Muscle of leg (tissue), 11 donors: ENCODE data around the gene CSTF1. TPM values are rescaled to one million over a fixed set of nuclear protein-coding genes. Genes with fewer than 3 reads are reported as not detected.

ENCODE experiments used
- DNase-seq: peaks from one replicate; pipeline ENCODE4 v3.0.0; 2013
- H3K27ac ChIP-seq: one replicate; pipeline ENCODE4 v1.5.1; 2013; ENCODE audit warnings: mild to moderate bottlenecking, low read length, control low read depth
- H3K27me3 ChIP-seq: one replicate; pipeline ENCODE4 v1.6.1; 2013; ENCODE audit warnings: low read length; ENCODE audit not compliant: control insufficient read depth, insufficient read depth
- H3K36me3 ChIP-seq: one replicate; pipeline ENCODE4 v1.6.1; 2013; ENCODE audit warnings: low read length; ENCODE audit not compliant: control insufficient read depth, insufficient read depth
- H3K4me1 ChIP-seq: one replicate; pipeline ENCODE4 v1.6.1; 2013; ENCODE audit warnings: low read length; ENCODE audit not compliant: control insufficient read depth, insufficient read depth
- H3K4me3 ChIP-seq: one replicate; pipeline ENCODE4 v1.5.1; 2013; ENCODE audit warnings: low read length, control low read depth
- H3K9me3 ChIP-seq: replicated peaks from 2 replicates; pipeline ENCODE4 v1.6.1; 2013; ENCODE audit warnings: low read depth, low read length; ENCODE audit not compliant: control insufficient read depth
- WGBS: methylation state at CpG from one replicate; pipeline ENCODE4 v1.1.5; 2013; ENCODE audit warnings: missing lambda C conversion rate; ENCODE audit not compliant: insufficient coverage; 5-methylcytosine and 5-hydroxymethylcytosine counted together
- polyA plus RNA-seq, 8 donors: library from polyadenylated mRNA; unstranded; fragments of 120-200 nt; gene quantifications; one replicate each; pipeline versions ENCODE4 v1.2.1 to v1.2.3, GENCODE V29; 2013; ENCODE audit warnings: inconsistent platforms in 1 of 8, low replicate concordance in 1 of 8; ENCODE audit not compliant: insufficient read length in 8 of 8, insufficient read depth in 1 of 8
- total RNA-seq: library from RNA; stranded (reverse); fragments of 120-200 nt; gene quantifications from one replicate; pipeline ENCODE4 v1.2.4, GENCODE V29; 2013

CSTF1 gene
- total and polyA plus RNA-seq, 9 donors: 23.6 to 31.3 (median 28.1) TPM

DNA sequence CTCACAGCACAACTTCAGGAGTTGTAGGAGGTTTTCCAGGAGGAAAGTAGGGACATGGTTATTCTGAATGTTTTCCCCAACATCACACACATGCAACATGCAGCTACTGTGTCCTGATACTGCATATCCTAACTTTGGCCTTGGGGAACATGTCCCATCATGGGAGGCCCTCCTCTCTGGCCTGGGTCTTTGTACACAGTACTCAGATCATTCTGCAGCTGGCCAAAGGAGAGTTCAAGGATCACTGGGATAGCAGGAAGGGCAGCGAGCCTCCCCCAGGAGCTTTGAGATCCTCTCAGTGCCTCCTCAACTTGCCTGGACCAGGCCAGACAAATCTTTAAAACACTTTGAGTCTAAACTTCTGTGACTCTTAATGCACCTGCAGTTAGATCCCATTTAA is 32.5 kb downstream of the CSTF1 start:
- H3K9me3 ChIP-seq: no peaks in the 10 kb centered on the region
- H3K4me1 ChIP-seq: peaks cover 25% of the 10 kb centered on the region
- no peaks in the 10 kb centered on the region for H3K36me3 ChIP-seq
- no peaks in the 10 kb centered on the region for H3K27me3 ChIP-seq
- H3K27ac ChIP-seq: peak overlapping the region; percentile 3
- DNase-seq: no peak
- 100% methylated on average over 1 of the region's 1 CpG for WGBS
- no peak overlapping the region for H3K4me3 ChIP-seq

DNA sequence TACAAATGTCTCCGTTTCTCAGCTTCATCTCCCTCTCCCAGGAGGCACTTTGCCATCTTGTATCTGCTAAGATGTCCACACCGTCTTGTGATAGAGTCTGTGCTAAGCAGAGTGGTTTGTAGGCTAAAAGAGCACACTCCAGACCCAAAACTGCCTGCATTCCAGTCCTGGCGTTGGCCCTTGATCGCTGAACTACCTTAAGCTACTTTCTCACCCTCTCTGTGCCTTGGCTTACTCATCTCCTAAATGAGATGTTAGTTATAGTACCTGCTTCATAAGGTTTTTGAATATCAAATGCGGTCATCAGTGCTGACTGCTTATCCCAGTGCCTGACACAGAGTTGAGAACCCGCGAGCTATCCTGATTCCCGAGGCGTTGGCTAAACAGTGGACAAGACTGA is 33.6 kb downstream of the CSTF1 start:
- H3K27me3 ChIP-seq: no peaks in the 10 kb centered on the region
- H3K9me3 ChIP-seq: no peaks in the 10 kb centered on the region
- no peak overlapping the region for H3K27ac ChIP-seq
- H3K36me3 ChIP-seq: no peaks in the 10 kb centered on the region
- WGBS: 70% methylated on average over 4 of the region's 9 CpGs
- DNase-seq: no peak
- H3K4me1 ChIP-seq: peaks cover 28% of the 10 kb centered on the region
- H3K4me3 ChIP-seq: no peak overlapping the region

DNA sequence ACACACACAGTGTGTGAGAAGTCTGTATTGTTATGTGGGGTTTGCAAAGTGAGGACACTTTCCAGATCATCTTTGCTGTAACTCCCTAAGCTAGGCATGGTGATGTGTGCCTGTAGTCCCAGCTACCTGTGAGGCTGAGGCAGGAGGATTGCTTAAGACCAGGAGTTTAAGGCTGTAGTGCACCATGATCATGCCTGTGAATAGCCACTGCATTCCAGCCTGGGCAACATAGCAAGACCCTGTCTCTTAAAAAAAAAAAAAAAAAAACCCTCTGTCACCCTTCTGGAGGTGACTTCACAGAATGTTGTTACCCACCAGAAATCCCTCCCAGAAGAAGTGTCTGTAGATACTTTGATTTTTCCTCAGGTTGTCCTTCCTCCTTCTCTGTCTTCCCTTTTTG is 34.5 kb downstream of the CSTF1 start:
- Histone ChIP-seq H3K27ac (no peak overlapping the region), H3K27me3 (no peaks in the 10 kb centered on the region), H3K4me1 (peaks cover 26% of the 10 kb centered on the region), H3K4me3 (no peak overlapping the region), H3K36me3 (no peaks in the 10 kb centered on the region), H3K9me3 (no peaks in the 10 kb centered on the region)
- DNase-seq: no peak

DNA sequence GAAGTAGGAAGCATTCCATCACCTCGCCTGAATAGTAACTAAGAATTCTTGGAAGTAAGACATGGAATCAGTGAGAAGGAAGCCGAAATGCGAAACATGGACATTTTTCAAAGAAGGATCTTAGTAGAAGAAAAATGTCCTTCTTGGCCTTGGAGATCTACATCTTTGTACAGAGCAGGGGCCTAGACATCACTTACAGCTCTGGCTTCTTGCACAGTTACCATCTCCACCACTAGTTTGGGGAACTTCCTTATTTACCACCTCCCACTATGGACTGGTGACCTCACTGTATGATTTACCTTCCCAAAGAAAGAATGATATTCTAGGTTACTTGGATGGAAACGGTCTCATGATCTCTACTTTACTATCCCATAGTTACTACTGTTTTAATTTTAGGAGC is 35.4 kb downstream of the CSTF1 start:
- H3K36me3 ChIP-seq: no peaks in the 10 kb centered on the region
- no peaks in the 10 kb centered on the region for H3K27me3 ChIP-seq
- peaks cover 20% of the 10 kb centered on the region for H3K4me1 ChIP-seq
- no peak overlapping the region for H3K4me3 ChIP-seq
- H3K9me3 ChIP-seq: no peaks in the 10 kb centered on the region
- WGBS: no CpG with 5 or more reads among the region's 4 CpGs
- H3K27ac ChIP-seq: peak overlapping the region; percentile 29
- no peak for DNase-seq

DNA sequence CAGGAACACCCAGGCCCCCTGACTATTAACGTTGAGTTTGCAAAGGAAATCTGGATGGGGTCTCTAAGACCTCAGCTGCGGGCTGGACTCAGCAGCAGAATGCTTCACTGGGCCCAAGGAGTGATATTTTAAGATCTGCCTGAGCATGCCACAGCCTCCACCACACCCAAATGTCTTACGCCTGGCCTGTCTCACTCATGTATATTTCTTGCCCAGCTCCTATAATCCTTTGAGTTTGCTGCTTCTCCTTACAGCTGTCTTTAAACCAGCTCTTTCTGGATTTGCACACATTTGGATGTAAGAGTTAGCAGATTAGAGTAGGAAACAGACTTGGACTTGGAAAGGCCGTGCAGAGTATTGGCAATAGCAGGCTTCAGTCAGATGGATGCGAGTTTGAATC is 36.0 kb downstream of the CSTF1 start:
- no peaks in the 10 kb centered on the region for H3K36me3 ChIP-seq
- H3K9me3 ChIP-seq: no peaks in the 10 kb centered on the region
- no peak for DNase-seq
- no peaks in the 10 kb centered on the region for H3K27me3 ChIP-seq
- no peak overlapping the region for H3K27ac ChIP-seq
- H3K4me3 ChIP-seq: no peak overlapping the region
- WGBS: 76% methylated on average over 4 of the region's 5 CpGs
- H3K4me1 ChIP-seq: peaks cover 23% of the 10 kb centered on the region

DNA sequence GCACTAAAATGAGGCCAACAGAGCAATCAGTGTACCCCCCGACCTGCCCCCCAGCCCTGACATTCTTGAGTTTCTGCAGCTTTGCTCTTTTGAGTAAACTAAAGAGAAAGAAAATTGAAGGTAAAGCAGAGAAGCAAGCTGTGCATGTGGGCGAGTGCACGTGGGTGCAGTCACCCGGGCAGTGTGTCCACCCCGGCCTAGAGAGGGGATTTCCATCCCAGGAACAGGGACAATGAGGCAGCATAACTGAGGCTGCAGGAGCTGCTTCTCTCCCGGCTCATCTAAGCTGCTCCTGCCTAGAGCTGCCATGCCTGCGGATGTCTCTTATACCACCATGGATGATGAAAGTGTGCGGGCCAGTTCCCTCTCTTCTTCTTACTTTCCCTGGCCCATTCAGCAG is 36.4 kb downstream of the CSTF1 start:
- Histone ChIP-seq H3K27me3 (no peaks in the 10 kb centered on the region), H3K4me3 (no peak overlapping the region), H3K27ac (no peak overlapping the region), H3K9me3 (no peaks in the 10 kb centered on the region), H3K4me1 (peaks cover 28% of the 10 kb centered on the region), H3K36me3 (no peaks in the 10 kb centered on the region)
- 85% methylated on average over 7 of the region's 8 CpGs for WGBS
- no peak for DNase-seq

DNA sequence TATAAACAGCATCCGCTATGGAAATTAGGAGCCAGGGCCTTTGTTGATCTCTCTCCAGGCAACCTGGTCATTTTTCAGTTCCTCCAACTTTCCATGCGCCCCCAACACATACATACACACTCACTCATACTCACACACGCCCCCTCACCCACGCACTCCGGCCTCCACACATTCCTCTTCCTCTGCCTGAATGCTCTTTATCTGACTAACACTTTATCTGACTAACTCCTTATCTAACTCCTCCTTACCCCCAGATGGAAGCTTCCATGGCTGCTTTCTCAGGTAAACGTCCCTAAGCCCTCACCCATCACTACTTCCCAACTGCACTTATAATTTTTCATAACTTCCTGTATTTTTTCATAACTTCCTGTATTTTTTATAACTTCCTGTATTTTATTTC is 37.1 kb downstream of the CSTF1 start:
- no peaks in the 10 kb centered on the region for H3K9me3 ChIP-seq
- H3K27me3 ChIP-seq: no peaks in the 10 kb centered on the region
- no peak for DNase-seq
- no peak overlapping the region for H3K4me3 ChIP-seq
- H3K27ac ChIP-seq: no peak overlapping the region
- no peaks in the 10 kb centered on the region for H3K36me3 ChIP-seq
- peaks cover 28% of the 10 kb centered on the region for H3K4me1 ChIP-seq
- WGBS: 64% methylated on average over 6 of the region's 6 CpGs

DNA sequence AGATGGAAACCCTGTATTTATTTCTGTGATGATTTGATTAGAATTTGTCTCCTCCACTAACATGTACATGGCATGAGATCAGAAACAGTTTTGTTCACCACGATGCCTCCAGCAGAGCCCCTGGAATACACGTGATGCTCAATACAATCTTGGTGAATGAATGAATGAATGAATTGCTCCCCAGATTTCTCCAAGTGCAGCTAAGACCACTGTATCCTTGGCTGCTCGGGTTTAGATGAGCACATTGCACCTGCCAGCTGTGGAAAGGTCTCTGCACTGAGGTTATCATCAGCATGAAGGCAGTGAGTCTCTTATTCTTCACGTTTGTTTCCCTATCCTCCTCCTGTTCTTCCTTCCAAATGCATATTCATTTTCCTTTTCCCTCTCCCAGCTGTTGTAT is 37.5 kb downstream of the CSTF1 start:
- no peaks in the 10 kb centered on the region for H3K36me3 ChIP-seq
- H3K9me3 ChIP-seq: no peaks in the 10 kb centered on the region
- WGBS: 49% methylated on average over 3 of the region's 4 CpGs
- H3K4me3 ChIP-seq: no peak overlapping the region
- H3K4me1 ChIP-seq: peaks cover 28% of the 10 kb centered on the region
- H3K27ac ChIP-seq: no peak overlapping the region
- no peaks in the 10 kb centered on the region for H3K27me3 ChIP-seq
- no peak for DNase-seq

DNA sequence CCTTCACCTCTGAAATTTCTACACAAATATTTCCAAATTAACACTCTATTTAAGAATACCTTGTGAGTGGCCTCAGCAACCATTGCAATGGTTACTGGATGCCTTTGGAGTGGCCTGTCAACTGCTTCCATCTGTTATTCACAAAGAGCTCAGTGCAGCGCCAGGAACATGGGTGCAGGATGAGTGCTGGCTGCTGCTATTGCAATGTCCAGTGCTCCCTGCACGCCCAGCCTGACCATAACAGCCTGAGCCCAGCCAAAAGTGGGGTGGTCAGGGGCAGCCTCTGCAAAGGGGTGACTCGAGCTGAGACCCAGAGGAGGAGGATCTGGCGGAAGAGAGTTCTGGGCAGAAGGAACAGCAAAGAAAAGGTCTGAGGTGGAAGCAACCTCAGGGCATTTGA is 38.0 kb downstream of the CSTF1 start:
- no peak for DNase-seq
- no peaks in the 10 kb centered on the region for H3K36me3 ChIP-seq
- H3K27ac ChIP-seq: no peak overlapping the region
- peaks cover 28% of the 10 kb centered on the region for H3K4me1 ChIP-seq
- H3K4me3 ChIP-seq: no peak overlapping the region
- no peaks in the 10 kb centered on the region for H3K27me3 ChIP-seq
- WGBS: 63% methylated on average over 4 of the region's 4 CpGs
- H3K9me3 ChIP-seq: no peaks in the 10 kb centered on the region

DNA sequence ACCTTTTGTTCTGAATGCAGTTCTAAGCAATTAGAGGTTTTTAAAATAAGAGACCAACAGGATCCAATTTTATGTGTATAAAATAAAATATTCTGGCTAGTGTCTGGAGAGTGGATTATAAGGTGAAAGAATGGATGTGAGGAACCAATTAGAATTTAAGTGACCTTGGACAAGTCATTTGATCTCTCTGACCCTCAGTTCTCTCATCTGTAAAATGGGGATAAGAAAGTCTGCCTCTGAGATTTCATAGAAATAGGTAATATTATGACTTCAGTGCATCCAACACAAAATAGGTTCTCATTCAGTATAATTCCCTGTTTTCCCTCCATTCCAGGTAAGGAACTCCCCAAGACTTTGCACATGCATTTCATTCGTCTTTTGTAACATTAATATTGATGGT is 38.5 kb downstream of the CSTF1 start:
- Histone ChIP-seq H3K4me1 (peaks cover 28% of the 10 kb centered on the region), H3K27me3 (no peaks in the 10 kb centered on the region), H3K36me3 (no peaks in the 10 kb centered on the region), H3K4me3 (no peak overlapping the region), H3K9me3 (no peaks in the 10 kb centered on the region), H3K27ac (no peak overlapping the region)
- DNase-seq: no peak
- WGBS: no CpG with 5 or more reads among the region's 1 CpG

DNA sequence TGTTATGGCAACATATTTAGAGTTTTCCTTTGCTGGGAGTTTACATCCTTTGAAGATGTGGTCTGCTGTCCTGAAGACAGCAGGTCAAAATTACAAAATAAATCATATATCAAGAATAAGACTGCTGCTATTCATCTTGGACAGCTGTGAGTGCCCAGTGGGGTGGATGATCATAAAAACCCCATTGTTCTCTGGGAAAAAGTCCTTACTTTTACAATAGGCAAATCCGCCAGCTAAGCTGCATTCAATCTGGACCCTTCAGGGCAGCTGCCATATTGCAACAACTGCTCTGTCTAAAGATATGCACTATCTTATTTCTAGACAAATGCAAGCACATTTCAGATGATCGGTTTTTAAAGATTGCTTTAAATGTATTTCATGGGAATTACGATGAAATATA is 39.0 kb downstream of the CSTF1 start:
- peaks cover 28% of the 10 kb centered on the region for H3K4me1 ChIP-seq
- H3K4me3 ChIP-seq: no peak overlapping the region
- WGBS: no CpG with 5 or more reads among the region's 3 CpGs
- DNase-seq: no peak
- H3K9me3 ChIP-seq: no peaks in the 10 kb centered on the region
- H3K27me3 ChIP-seq: no peaks in the 10 kb centered on the region
- H3K27ac ChIP-seq: no peak overlapping the region
- no peaks in the 10 kb centered on the region for H3K36me3 ChIP-seq
